ENCODE measurements around the gene RBP4. TPM values are rescaled to one million over a fixed set of nuclear protein-coding genes. Genes with fewer than 3 reads are reported as not detected.
"Not testable (repeated sequence)": the region's sequence is repeated elsewhere in the genome, so short reads cannot be mapped to it uniquely, and the experiment has no call there.

The RBP4 gene
- total RNA-seq, 1 donor from 2014 or later, result not detected

DNA sequence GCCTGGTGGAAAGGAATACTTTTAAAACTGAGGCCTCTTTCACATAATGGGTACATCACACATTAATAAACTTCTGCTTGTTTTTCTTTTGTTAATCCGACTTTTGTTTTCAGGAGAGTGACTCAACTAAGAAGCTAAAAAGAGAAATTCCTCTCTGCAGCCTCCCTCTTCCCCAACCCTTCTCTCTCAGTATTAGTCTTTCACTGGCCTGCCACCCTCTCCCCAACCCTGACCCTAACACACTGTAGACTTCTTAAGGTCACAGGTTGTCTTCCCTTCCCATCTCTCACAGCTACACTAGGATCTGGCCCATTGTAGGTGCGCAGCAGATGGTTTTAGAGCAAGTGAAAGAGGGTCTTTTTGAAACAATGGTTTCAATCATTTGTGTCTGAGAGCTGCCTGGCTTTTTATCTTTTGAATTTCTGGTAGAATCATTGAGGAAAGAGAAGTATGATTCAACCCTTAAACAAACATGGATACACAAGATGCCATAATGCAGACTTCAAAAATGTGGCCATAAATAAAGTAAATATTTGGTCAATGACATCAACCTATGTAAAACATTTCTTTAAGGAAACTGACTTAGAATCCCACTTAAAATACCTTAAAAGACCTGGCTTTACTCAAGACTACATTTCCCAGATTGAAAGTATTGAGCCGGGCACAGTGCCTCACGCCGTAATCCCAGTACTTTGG lies 52.5 kb downstream of the RBP4 start:
- intact Hi-C loops (cut with micrococcal nuclease), result no loop called here
- Mint-ChIP-seq H3K4me1 (ENCODE audit: low read depth) (no peaks in the 10 kb centered on the region), H3K9me3 (no peaks in the 10 kb centered on the region), H3K4me3 (no peak overlapping the region), H3K27me3 (ENCODE audit: insufficient read depth) (peaks cover 3% of the 10 kb centered on the region), H3K27ac (no peak overlapping the region), H3K36me3 (ENCODE audit: low read depth) (no peaks in the 10 kb centered on the region)
- DNase-seq (ENCODE audit: low spot score), result no peak

DNA sequence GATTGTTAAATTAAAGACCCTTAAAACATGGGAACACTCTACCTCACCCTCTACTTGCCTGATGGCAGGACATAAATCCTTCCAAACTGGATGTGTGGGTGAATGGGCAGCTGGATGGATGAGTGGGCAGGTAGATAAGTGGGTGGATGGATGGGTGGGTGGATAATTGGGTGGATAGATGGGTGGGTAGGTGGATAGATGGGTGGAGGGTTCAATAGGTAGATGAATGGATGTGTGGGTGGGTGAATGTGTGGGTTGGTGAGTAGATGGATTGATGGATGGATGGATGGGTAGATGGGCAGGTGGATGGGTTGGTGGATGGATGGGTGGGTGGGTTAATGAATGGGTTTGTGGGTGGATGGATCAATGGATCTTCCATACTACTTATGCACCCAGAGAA lies 53.5 kb downstream of the RBP4 start:
- intact Hi-C loops (cut with micrococcal nuclease), result no loop called here
- Mint-ChIP-seq H3K4me3 (no peak overlapping the region), H3K4me1 (ENCODE audit: low read depth) (no peaks in the 10 kb centered on the region), H3K27me3 (ENCODE audit: insufficient read depth) (peaks cover 5% of the 10 kb centered on the region), H3K36me3 (ENCODE audit: low read depth) (no peaks in the 10 kb centered on the region), H3K9me3 (no peaks in the 10 kb centered on the region), H3K27ac (no peak overlapping the region)
- DNase-seq (ENCODE audit: low spot score), result no peak

DNA sequence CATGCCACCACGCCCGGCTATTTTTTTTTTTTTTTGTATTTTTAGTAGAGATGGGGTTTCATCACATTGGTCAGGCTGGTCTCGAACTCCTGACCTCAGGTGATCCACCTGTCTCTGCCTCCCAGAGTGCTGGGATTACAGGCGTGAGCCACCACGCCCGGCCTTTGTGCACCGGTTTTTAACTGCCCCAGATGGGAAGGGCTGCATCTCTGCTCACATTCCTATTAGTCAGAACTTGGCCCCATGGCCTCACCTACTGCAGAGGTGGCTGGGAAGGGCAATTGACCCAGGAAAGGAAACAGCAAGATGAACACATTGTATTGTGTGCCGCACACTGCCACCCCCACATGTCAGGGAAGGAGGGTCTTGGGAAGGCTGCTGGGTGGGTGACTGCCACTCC lies 54.0 kb downstream of the RBP4 start:
- H3K4me3 Mint-ChIP-seq, result not testable (repeated sequence)

DNA sequence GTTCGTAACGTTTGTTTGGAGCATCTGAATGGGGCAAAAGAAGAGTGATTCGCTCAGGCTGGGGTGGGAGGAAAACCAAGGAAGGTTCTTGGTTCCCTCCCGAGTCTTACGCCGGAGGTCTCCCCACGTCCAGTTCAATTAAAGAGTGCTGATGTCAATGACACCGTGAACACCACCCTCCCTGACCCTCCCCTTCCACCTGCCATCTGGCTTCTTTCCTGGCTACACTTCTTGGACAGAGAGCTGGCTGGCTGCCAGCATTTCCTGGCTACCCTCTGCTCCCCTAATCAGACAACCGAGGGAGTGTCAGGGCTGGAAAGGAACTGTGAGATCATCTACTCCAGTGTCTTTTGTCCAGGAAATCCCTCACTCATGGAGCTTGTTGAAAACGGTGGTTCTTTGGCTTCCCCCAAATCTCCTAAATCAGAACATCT lies 58.7 kb downstream of the RBP4 start:
- no peaks in the 10 kb centered on the region for H3K4me1 Mint-ChIP-seq (ENCODE audit: low read depth)
- peaks cover 5% of the 10 kb centered on the region for H3K27me3 Mint-ChIP-seq (ENCODE audit: insufficient read depth)
- H3K4me3 Mint-ChIP-seq, result no peak overlapping the region
- DNase-seq (ENCODE audit: low spot score), result no peak
- no peaks in the 10 kb centered on the region for H3K36me3 Mint-ChIP-seq (ENCODE audit: low read depth)
- H3K27ac Mint-ChIP-seq, result no peak overlapping the region
- H3K9me3 Mint-ChIP-seq, result no peaks in the 10 kb centered on the region
- intact Hi-C loops (cut with micrococcal nuclease), result no loop called here

More for the DNA sequence above, 54.0 kb downstream of the RBP4 start:
- H3K9me3 Mint-ChIP-seq; DNase-seq (ENCODE audit: low spot score); H3K27ac Mint-ChIP-seq; intact Hi-C loops (cut with micrococcal nuclease); H3K4me1 Mint-ChIP-seq (ENCODE audit: low read depth); H3K27me3 Mint-ChIP-seq (ENCODE audit: insufficient read depth); H3K36me3 Mint-ChIP-seq (ENCODE audit: low read depth): not testable (repeated sequence)

Other genes with a start within 250 kb of the RBP4 start
- 13.4 and 13.7 TPM in 2 replicates for gene MYOF, start 118.9 kb downstream of the RBP4 start, total RNA-seq
- 53.0 and 55.7 TPM in 2 replicates for gene CEP55, start 104.6 kb downstream of the RBP4 start, total RNA-seq
- not detected in 2 replicates for gene FFAR4, start 34.6 kb downstream of the RBP4 start, total RNA-seq
- gene PDE6C, start 11.3 kb upstream of the RBP4 start, total RNA-seq, result not detected in 2 replicates
- gene FRA10AC1, start 101.4 kb upstream of the RBP4 start, total RNA-seq, result 25.9 and 28.2 TPM in 2 replicates
- not detected in 2 replicates for gene LGI1, start 156.7 kb upstream of the RBP4 start, total RNA-seq